H4 (cell line): ENCODE data around the gene FTL. TPM values are rescaled to one million over a fixed set of nuclear protein-coding genes. Genes with fewer than 3 reads are reported as not detected.
A peak's percentile ranks its signal among the peaks of the same experiment; 100 is the strongest.

ENCODE experiments used
- DNase-seq: peaks from one replicate; pipeline ENCODE4 v3.0.0-alpha.2; 2015; ENCODE audit warnings: low spot score
- total RNA-seq: library from RNA; depleted of rRNA; stranded (reverse); fragments of >200 nt; shearing (Covaris generic); gene quantifications from 2 replicates; pipeline ENCODE4 v1.2.3, GENCODE V29; 2014

The FTL gene
- total RNA-seq, 1 experiment from 2014 or later: 25,960 TPM

- DNase-seq: peak; percentile 74
These were observed 26.9 kb downstream of the FTL start for GRCh38 chr19:48991873-48992580.

- DNase-seq: no peak
These were observed 27.6 kb downstream of the FTL start for GRCh38 chr19:48992581-48993174.

GRCh38 chr19:48993175-48994034, 28.3 kb downstream of the FTL start, which contains the start of the genes GYS1 and RUVBL2:
GYS1 (minus strand) TSS chr19:48993309; CDS start chr19:48993112, 197 bp downstream.
RUVBL2 (plus strand) TSS chr19:48993887; CDS start chr19:48993912, 25 bp downstream.
- peak; percentile 100 for DNase-seq

- DNase-seq: no peak
These were observed 28.9 kb downstream of the FTL start for GRCh38 chr19:48994035-48994386.

- DNase-seq: no peak
These were observed 32.9 kb downstream of the FTL start for GRCh38 chr19:48997972-48998371.

GRCh38 chr19:48999481-49000325, 34.6 kb downstream of the FTL start:
- DNase-seq: peak; percentile 61

- no peak for DNase-seq
These were observed 39.0 kb downstream of the FTL start for GRCh38 chr19:49004133-49004532.

- DNase-seq: no peak
These were observed 40.0 kb downstream of the FTL start for GRCh38 chr19:49004964-49005614.

- DNase-seq: no peak
These were observed 41.8 kb downstream of the FTL start for GRCh38 chr19:49006905-49007304.

GRCh38 chr19:49009828-49010227, 44.7 kb downstream of the FTL start:
- DNase-seq: no peak

GRCh38 chr19:49010453-49010852, 45.3 kb downstream of the FTL start:
- DNase-seq: no peak

GRCh38 chr19:49011194-49011593, 46.1 kb downstream of the FTL start:
- no peak for DNase-seq

- DNase-seq: peak; percentile 28
These were observed 49.2 kb downstream of the FTL start for GRCh38 chr19:49014123-49014869.

- no peak for DNase-seq
These were observed 49.8 kb downstream of the FTL start for GRCh38 chr19:49014870-49015255.

- DNase-seq: peak; percentile 10
These were observed 51.1 kb downstream of the FTL start for GRCh38 chr19:49016067-49016839.
